Activated naive CD4-positive, alpha-beta T cell (primary cell): ENCODE measurements around the gene FDXR.

Experiments used
- DNase-seq, 4 experiments: peaks; one replicate each; lab custom pipeline; 2025; lab: John Stamatoyannopoulos, UW

FDXR gene

GRCh38 chr17:74898376-74898946 is 25.7 kb upstream of the FDXR start:
- DNase-seq, result no peak

DNA sequence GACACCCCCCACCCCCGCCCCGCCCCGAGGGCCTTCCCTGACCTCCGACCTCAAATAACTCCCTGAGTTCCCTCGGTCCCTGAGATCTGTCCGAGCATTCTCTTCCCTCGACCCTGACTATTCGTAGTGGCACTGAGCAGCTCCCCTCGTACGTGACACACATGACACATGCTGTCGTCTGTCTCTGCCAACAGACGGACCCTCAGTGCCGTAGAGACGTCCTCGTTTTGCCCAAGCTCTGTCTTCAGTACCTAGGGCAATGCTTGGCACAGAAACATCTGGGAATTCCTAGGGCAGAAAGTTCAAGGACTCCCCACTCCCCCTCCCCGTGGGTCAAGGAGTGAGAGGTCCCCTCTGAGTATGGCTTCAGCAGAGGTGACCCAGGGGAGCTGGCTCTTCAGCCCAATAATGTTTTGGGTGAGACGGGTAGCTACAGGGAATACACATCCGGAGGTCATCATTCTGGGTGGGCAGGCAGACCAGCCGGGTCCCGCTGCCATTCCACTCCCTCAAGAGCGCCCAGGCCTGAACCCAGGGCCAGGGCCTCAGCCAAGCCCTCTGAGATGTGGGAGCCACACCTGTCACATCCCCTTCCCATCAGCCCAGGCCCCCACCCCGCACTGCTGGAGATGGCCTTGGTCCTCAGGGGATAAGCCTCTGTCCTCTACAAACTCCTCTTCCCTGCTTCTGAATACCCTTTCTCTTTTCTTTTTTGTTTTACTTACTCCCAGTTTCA is 21.3 kb upstream of the FDXR start:
- DNase-seq, result no peak

GRCh38 chr17:74892974-74893911 is 20.4 kb upstream of the FDXR start, which contains the start of gene FADS6:
Gene FADS6, minus strand, starts transcription at chr17:74893633. Its CDS starts 38 bp downstream, at chr17:74893595.
- no peak for DNase-seq

DNA sequence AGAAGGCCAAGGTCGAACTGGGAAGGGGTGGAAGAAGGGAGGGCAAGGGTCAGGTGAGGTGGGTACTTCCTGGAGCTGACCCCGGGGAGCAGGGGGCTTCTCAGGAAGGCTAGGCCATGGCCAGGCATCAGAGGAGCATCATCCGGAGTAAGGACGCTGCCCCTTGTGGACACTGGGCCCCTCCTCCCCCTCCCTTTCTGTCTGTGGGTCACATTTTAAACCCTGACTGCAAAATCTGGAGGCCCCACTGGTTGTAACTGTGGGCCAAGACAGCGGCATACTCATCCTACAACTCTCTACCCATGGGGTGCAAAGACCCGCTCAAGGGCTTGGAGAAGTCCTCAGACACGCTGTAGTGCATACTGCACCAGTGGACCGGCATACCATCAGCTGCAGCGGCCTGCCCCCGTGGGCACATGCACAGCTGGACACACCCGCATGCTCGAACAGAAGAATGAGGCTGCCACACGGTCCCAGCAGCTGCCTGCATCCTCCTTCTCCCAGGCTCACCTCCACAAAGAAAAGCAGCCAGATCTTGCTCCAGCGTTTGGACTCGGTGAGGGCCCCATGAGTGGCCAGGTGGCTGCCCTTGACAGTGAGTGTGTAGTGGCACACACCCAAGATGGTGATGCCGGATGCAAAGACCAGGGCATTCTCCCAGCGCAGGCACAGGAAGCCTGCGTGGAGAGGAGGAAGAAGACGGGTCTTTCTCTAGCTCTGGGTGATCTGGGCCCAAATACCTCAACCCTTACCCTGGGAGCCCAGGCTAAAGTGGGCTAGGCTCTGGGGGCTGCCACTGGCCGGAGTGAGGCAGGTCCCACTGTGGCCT is 19.4 kb upstream of the FDXR start:
- DNase-seq, result no peak

DNA sequence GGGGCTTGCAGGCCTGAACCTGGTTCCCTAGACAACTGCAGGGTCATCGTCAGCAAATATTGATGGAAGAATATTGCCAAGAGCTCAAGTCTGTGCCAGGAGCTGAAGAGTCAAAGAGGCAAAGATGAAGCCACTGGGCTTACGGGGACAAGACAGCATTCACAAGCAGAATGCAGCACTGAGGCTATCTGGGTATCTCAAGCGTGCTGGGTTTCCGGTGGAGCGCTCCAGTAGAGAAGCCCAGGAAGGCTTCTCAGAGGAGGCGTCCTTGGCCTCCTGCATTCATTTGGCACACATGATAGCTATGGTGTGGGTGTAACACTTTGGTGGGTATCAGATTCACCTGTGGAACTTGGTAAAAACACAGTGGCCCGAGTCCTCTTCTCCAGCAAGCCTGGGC is 17.8 kb upstream of the FDXR start:
- no peak for DNase-seq

DNA sequence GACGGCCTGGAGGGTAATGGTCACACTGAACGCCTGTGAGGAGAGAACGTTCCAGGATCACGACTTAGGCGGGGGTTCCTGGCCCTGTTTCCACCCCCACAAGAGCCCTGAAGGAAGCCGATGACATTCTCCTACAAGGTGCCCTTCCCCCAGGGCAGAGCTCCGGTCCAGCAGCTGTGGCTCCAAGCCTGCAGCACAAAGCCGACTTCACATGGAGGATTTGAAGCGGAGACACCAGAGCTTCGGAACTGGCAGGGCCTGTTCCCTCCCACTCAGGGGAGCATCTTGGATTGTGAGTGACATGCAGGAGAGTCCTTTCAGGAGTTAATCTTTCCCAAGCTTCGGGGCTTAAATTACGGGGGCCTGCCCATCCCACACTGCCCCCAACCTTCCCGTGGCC is 15.7 kb upstream of the FDXR start:
- no peak for DNase-seq

DNA sequence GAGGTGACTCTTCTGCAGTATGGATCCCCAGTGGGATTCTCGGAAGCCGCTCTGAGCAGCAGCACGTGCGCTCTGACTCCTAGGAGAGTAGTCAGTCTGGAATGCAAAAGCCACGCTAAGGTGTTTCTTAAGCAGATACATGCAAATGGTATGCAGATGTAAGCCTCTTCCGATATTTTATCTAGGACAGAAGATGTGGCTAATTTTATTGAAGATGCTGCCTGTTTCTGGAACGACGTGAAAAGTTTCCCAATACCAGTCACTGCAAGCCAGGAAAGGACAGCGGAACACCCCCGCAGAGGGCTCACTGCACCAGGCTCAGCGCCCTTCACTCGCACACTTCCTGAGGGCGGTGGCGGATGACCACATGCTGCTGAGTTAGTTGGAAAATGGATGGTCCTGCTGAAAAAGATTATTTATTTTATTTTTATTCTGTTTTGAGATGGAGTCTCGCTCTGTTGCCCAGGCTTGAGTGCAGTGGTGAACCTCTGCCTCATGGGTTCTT is 10.5 kb upstream of the FDXR start:
- DNase-seq, result no peak

GRCh38 chr17:74882517-74883240 is 9.9 kb upstream of the FDXR start:
- DNase-seq, result no peak

DNA sequence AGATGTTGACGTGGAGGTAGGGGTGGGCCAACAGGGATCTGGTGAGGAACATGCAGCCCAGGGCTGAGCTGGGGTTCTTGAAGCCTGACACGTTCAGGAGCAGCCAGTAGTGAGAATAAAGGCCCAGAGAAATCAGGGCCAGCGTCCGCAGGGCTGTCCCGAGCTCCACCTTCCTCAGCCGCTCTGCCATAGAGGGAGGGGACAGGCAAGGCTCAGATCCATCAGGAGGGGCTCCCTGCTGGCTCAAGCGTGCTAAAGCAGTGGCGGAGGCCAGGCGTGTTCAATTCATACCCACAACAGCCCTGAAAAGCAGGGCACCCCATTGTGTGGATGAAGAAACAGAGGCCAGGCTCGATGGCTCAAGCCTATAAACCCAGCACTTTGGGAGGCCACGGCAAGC is 8.3 kb upstream of the FDXR start:
- DNase-seq, result no peak

DNA sequence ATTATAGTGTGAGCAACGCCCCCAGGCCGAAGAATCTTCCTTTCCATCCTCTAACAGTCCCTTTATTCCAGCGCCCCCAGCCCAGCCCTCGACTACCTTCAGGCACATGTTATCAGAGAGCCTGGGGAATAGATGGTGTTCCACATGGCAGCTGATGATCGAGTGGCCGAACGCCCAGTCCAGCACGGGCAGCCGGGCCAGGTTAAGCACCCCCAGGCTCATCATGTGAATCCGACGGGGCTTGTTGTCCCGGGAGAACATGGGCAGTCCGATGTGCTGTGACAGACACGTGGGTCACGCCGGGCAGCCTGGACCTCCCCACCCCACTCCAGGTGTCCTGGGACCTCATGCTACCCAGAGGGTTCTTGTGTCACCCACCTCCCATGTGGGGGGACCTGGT is 6.5 kb upstream of the FDXR start:
- DNase-seq, result no peak

GRCh38 chr17:74878658-74879057 is 5.9 kb upstream of the FDXR start:
- DNase-seq, result no peak

DNA sequence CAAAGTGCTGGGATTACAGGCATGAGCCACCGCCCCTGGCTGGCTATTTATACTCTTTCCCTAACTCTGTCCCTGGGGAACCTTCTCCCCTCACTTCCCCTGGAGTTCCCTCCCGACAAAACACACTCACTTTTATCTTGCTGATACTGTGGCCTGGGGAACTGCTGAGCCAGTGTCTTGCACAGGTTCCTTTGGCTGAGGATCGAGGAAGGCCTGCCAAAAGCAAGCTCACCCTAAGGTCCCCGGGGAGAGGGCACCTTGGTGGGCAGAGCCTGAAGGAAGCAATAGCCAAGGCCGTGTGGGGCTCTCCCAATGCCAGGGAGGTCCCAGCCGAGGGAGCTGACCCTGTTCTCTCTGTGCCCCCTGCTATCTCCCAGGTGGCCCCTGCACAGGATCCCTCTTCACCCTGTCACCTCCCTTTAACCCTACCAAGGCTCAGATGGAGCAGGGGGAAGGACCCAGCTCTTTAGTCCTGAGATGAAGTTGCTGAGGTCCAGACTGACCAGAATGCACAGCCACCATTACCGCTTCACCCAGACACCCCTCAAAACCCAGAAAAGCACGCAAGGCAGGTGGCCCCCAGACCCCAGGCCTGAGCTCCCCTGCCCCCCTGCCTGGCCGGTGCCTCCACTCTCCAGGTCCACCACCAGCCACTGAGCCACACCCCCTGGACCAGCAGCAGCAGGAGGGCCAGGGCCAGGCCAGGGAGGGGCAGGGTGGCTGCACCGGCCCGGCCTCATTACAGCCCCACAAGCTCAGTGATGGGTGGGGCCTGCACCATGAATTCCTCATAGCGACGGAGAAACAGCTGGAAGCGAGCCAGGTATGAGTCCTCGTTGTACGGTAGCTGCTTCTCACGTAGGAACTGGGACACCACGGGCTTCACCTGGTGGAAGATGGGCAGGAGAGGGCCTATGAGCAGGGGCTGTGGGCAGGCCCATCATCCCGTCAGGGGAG is 5.1 kb upstream of the FDXR start:
- DNase-seq, result no peak

DNA sequence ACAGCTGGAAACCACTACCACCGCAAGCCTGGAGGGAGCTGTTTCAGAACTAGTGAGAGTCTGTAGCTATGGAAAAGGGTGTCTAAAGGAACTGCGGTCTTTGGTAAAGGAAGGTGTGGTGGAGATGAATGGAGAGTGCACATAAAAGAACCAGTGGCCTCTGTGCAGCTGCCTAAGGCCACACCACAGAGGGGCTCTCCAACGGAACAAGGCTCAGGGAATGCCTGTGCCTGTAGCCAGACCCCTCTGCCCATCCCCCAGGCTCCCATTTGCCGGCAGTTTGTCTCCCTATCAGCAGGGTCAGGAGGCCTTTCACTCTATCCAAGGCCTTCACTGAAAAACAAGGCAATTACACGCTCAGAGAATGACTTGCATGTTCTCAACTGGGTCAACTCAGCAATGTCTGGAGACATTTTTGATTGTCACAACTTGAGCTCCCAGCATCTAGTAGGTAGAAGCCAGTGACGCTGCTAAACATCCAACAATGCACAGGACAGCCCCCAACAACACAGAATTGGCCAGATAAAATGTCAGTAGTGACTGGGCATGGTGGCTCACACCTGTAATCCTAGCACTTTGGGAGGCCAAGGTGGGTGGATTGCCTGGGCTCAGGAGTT is 3.3 kb upstream of the FDXR start:
- no peak for DNase-seq

GRCh38 chr17:74875155-74875976 is 2.6 kb upstream of the FDXR start:
- DNase-seq, result no peak

DNA sequence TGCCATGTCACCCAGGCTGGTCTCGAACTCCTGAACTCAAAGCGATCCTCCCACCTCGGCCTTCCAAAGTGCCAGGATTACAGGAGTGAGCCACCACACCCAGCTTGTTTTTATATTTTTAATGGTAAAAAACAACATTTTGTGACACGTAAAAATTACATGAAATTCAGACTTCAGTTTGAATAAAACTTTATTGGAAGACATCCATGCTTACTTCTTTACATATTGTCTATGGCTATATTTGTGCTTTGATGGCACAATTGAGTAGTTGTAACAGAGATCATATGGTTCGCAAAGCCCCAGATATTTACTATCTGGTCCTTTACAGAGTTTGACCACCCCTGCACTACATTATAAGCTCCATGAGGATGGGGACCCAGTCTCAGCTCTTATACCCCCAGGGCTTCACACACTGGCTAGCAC is 1.8 kb upstream of the FDXR start:
- DNase-seq, result no peak

DNA sequence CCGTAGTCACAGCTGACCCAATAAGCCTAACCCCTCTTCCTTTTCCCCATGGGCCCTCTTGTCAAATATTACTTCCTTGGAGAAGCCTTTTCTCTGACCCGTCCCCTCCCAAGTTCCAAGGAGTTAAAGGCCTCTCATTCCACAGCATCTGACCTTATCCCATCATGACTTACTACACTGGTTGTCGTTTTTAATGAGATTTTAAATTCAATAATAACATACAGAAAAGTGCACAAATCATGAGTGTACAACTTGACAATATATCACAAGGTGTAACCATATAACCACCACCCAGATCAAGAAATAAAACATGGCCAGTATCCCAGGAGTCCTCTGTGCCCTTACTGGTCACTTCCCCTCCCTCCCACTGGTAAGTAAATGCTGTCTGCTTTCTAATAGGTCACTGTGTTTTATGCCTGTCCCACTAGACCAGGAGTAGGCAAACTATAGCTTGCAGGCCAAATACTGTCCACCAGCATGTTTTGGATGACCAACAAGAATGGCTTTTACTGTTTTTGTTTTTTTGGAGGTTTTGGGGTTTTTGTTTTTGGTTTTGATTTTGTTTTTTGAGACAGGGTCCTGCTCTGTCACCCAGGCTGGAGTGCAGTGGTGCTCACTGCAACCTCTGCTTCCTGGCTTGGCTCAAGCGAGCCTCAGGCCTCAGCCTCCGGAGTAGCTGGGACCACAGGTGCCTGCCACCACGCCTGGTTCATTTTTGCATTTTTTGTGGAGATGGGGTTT is 1.2 kb upstream of the FDXR start:
- no peak for DNase-seq

- peak; percentile 99 to 100 (median 100) for DNase-seq
Measured at GRCh38 chr17:74873037-74873873, 461 bp upstream of the FDXR start.
